Activated CD8-positive, alpha-beta memory T cell treated with anti-CD3 and anti-CD28 coated beads for 4 hours (primary cell): ENCODE measurements around the gene DLG2.
"Not testable (repeated sequence)": the region's sequence is repeated elsewhere in the genome, so short reads cannot be mapped to it uniquely, and the experiment has no call there.

Experiments
- DNase-seq, 2 donors: peaks; one replicate each; pipeline ENCODE4 v3.0.0-alpha.2; 2020; ENCODE audit warnings: low read depth in 2 of 2

DLG2 gene

DNA sequence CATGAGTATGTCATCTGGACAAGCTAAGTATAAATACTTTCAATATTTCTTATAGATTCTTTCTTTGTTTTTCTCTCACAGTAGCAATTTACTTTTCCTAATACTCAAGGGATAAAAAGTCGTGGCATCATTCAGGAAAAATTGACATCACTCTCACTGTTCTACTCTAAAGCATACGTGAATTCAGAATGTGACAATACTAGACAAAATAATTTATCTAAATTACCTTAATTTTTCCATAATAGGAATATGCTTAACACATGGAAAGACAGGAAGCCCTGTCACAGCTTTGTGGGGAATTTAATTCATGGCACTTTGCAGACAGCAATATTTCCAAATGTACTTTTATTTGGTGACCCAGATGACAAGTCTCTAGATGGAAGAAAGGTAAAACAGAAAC lies 394.6 kb downstream of the DLG2 start:
- no peak for DNase-seq

DNA sequence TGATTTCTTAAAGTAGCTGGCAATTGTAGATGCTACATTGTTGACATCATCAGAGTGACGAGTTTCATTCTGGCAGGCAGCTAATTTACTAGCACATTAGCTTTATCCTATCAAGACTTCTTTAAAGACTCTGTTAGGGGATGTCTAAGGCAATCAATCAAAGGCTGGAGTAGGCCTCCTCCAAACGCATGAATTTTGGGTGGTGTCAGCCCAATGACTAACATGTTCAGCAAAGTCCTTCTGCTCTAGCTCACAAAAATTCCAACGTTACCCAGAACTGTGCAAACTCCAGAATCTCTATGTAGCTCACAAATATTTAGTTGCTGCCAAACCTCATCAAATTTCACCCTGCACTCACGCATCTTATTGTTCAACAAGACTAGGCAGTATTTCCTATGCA lies 395.6 kb downstream of the DLG2 start:
- DNase-seq = no peak

DNA sequence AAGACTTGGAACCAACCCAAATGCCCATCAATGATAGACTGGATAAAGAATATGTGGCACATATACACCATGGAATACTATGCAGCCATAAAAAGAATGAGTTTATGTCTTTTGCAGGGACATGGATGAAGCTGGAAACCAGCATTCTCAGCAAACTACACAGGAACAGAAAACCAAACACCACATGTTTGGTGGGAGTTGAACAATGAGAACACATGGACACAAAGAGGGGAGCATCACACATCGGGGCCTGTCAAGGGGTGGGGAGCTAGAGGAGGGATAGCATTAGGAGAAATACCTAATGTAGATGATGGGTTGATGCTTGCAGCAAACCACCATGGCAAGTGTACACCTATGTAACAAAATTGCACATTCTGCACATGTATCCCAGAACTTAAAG lies 397.4 kb downstream of the DLG2 start:
- DNase-seq = not testable (repeated sequence)

DNA sequence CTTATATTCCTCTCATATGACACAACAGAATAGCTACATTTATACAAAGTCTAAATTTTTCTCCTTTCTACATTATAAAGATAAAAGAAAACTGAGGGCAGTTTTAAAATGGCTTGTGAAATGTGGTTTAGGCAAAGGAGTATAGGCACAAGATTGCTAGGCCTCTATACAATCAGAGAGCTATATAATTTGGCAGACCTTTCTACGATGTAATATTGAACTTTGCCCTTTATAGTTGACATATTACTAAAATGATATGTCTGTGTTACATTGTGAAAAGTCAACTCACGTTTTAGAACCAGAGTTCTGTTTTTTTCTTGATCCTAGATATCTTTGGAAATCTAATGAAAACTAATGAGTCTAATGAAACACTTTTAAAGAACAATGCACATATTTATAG lies 430.2 kb downstream of the DLG2 start:
- DNase-seq = no peak

DNA sequence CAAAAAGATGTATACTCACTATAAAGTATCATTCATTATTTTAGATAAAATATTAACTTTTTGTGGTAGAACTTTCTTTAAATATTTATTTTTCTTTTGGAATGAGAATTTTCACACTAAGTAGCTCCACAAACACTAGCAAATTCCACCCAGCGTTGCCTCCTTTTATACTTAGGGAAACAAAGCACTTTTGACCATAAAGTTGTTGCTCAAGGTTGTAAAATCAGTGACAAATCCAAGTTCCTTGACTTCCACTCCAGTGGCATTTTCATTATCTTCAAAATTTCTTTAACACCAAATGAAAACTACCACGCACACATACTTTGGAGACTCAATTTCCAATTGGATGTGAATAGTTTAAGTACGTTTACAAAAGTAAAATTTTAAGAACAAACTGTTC lies 431.2 kb downstream of the DLG2 start:
- no peak for DNase-seq

DNA sequence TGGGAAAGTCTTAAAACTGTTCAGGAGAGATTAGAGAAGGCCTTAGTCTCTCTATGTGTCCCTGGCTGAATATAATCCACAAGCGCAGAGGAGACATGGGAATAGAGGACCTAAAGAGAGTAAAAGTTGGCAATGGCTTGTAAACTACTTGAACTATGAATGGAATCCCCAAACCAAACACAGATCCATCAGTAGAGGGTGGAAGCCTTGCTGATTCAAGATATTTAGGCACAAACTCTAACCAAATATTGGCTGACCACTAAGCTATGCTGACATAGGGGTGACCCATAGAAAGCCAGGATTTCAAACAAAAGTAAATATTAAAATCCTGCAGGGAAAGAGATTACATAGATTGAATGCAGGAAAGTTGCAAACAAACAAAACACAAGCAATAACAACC lies 439.2 kb downstream of the DLG2 start:
- no peak for DNase-seq

DNA sequence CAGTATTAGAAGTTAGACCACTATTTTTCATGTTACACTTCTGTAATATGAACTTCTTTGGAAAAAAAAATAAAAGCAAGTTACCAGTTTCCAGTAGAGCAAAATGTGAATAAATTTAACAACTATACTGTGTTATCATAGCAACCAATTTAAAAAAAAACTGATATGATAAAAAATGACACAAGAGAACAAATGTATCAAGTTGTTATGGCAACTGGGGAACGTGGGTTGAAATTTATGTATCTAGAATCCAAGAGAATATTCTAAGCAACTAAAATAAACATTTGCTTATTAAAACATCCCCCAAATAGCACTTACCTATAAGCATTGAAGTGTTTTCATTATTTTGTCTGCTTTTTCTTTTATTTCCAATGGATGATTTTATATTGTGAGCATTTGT lies 442.4 kb downstream of the DLG2 start:
- DNase-seq = no peak

DNA sequence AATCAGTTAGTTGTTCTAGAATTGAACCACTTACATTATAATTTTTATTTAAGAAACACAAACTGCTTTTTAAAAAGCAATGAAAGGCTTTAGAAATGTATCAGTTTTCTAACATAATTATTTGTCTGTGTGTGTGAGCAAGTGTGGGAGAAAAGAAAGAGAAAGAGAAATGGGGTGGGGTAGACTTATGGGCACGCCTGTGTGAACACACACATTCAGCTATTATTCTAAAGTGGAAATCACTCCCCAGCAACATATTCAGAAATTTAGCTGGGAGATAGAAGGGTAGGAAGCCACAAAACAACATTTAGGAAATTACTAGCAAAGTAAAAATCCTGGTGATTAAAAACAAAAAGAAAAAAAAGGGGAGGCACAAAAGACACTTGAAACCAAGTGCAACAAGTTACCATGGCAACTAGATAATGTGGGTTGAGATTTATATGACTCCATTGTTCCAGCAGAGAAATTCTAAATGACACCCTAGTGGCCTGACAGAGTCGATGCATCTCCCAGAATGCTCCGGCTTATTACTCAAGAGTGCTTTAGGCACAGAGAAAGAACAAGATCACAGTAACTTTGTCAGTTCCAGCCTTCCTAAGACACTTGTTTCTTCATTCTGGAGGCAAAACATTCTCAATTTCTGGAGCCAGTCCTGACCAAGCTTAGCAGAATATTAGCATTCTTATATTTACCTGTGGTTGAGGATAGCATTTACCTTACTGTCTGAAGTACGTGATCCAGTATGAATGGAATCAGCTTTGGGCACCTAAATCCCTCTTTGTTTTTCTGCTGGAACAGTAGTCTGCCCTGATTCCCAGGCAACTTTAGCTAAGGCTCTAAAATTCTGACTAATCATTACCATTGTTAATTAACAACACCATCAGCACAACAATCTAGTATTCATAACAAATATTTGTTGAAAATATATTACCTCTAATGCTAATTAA lies 444.4 kb downstream of the DLG2 start:
- no peak for DNase-seq

DNA sequence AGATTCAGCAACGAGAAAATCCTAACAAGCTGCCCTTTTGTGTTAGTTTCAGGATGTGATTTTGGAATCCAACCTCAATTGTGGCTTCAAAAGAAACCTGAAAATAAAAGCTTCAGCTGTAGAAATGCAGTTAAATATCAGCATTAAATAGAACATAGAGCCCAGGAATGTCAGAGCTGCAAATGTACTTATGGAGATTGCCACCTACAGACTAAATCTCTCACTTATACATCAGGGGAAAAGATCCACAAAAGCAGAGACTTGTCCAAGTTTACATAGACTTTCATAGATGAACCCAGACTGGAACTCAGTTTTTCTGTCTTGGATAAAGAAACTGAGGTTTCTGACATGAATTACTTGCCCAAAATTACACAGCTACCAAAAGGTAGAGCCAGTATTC lies 446.6 kb downstream of the DLG2 start:
- no peak for DNase-seq

DNA sequence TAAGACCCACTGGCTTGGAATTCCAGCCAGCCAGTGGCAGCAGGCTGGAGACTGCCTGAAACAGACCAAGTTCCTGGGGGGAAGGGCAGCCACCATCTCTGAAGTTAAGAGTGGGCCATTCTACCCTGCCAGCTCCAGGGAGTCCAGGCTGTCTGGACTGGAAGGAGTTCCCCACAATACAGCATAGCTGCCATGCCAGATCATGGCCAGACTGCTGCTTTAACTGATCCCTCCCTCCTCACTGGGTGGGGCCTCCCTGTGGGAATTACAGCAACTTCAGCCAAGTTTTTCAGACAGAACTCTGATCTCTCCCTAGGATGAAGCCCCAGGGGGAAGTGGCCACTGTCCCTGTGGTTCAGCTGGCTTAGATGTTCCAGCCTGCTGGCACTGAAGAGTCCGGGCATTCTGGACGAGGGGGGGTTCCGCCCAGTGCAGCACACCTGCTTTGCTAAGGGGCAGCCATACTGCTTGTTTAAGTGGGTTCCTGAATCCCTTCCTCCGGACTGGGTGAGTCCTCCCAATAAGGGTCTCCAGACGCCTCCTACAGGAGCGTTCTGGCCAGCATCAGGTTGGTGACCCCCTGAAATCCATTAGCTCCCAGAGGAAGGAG lies 455.4 kb downstream of the DLG2 start:
- no peak for DNase-seq

DNA sequence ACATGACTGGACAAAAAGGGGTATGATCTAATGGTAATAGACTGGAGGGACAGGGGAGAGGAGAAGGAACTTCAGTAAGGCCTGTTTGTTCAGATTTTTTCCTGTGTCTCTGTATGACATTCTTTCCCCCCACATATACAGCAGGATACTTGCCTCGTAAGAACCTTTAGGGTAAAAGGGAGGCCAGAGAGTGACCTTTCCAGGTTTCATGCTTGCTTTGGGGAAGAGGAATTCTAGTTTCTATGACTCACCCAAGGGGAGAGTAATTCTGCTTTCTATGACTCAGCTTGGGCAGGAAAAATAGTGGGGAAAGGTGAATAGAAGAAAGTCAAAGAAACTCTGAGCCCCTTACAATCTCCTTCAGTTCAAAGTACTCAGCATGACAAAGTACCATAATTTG lies 457.0 kb downstream of the DLG2 start:
- no peak for DNase-seq

DNA sequence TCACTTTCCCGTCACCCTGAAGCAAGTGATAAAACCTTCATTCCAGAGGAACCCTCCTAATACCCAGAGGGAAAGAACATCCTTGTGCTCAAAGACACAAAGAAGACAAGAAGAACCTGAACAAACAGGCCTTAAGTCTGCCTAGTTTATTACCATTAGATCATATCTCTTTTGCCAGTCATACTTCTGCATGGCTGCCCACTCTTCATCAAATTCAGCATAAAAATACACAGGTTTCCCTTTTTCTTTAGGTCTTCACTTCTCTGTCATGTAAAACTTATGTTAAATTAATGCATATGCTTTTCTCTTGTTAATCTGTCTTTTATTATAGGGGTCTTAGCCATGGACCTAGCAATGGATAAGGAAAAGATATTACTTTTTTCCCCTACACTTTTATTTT lies 459.7 kb downstream of the DLG2 start:
- DNase-seq = no peak

DNA sequence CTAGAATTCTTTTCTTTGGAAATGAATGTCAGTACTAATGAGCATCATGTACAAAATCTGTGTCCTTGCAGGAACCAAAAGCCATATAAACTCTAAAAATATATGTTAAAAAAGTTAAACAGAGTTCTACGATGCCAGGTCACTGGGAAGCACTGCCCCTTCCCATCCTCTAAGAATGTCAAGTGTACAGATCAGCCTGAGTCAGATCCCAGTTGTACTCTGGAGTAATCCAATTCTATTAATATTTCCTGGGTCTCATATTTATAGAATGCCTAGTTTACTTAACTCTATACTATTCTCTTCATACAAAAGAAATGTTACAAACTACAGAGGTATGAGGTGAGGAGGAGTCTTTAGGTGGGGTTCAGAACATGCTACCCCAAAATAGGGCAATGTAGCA lies 460.1 kb downstream of the DLG2 start:
- no peak for DNase-seq

DNA sequence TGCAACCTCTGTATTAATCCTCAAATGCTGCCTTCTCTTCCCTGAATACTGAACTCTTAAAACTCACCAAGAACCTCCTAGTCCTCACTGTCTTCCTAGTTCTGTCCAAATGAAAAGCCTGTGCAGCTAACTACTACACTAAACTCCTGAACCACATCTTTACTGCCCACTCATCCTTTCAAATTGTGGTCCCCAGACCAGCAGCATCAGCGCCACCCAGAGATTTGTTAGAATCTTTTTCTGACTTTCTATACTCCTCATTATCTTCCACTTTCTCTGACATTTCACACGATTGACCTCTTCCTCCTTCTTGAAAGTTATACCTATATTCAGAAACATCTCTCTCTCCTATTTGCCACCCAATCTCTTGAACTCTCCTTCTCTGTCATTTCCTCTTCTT lies 461.3 kb downstream of the DLG2 start:
- no peak for DNase-seq

DNA sequence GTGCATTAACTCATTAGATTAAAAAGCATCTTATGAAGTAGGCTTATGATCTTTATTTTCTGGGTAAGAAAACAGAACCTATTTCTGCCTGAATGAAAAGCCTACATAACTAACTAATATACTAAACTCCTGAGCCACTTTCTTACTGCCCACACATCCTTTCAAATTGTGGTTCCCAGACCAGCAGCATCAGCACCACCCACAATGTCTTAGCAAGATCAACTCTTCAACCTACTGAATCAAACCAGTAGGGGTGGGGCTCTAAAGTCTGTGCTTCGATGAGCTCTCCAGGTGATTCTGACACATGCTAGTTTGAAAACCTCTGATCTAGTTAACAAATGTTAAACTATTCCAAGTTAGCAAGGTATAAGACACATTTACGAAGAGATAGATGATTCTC lies 462.4 kb downstream of the DLG2 start:
- no peak for DNase-seq

DNA sequence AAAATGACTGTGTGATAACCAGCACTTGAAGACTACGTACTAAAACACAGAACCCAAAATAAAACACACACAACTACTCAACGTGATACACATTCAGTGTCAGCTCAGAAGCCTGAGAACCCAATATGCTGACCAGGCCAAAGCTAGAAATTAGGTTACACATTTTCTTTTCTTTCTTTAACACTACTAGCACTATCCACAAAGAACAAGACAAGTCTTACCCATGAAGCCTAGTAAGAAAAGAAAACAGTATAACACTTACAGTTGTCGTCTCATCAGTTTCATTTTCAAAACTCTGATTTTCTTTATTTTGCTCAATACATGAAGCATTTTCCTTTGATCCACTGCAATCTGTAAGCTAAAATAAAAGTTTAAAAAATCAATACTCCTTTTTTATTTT lies 472.9 kb downstream of the DLG2 start:
- DNase-seq = no peak

DNA sequence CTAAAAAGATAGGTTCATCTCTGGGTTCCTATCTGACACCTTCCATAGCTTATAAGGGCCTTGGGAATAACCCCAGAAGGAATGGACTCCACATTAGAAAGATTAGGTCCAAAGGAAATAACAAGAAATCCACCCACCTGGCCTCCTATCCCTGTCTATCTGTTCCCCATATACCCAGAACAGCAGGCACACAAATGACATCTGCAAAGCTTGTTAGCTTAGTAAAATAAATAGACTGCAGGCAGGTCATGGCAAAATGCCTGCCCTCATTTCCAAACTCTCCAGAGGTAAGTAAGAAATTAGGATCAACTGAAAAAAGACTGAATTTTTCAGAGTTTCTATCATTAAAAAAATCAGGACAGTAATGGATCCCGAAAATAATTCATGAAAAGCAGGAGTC lies 489.5 kb downstream of the DLG2 start:
- DNase-seq = no peak

DNA sequence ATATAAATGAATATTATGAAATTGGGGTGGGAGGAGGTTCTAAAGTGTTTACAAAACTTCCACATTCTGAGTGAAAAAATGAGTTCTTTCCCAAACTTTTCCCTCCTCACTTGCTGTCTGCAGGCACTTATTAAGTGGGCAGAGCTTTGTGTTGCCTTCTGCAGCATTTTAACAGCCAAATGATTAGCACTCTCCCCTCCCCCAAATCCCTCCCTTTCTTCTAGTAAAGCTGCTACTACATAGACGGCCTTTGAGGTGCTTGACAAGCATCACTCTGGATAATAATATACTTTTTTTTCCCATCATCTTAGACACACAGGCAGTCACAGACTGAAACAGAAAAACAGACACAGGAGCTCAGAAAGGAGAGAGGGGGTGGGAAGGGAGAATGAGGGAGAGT lies 493.5 kb downstream of the DLG2 start:
- DNase-seq = no peak

DNA sequence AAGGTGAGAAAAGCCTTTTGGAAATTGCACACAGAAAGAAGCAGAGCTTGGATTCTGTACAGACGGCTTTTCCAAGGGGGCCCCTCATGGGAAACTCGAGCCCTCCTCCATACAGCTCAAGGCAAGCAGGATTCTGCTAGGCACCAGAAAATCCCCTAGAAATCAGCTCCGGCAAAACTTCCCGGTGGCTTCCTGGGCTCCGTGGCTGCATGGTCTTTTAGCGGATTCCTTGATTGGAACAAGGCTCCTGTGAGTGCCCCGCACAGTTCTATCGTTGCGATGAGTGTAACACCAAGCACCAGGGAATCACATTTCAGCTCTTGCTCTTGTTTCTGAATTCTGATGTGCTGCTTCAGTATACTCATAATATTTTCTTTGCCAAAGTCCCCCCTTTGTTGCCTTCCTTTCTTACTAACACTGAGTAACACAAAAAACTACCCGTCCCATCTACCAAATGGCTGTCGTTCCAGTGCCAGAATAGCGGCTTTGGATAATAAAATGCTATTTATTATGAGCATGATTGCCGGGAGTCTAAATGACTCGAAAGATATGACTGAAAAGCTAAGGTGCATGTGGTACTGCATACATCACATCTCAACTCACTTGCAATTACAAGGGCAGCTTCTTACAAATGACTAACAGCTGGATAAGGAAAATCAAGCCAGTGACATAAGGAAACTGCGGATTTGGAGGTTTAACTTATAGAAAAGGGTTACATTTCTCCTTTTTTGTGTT lies 494.1 kb downstream of the DLG2 start:
- DNase-seq = no peak

DNA sequence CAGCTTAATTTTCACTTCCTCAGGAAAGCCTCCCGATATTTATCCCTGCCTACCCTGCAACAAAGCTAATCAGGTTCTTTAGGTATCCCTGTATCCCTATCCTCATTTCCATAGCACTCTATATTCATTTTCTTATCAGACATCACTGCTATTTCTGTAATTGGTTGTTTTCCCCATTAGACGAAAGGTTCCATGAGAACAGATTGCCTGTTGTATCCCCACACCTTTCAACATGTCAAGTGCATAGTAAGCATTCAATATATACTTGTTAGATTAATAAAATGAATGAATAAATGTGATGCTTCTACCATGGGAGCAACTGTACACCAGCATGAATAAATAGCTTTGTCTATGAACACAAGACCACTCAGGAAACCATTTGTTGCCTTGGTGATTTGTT lies 499.8 kb downstream of the DLG2 start:
- no peak for DNase-seq

DNA sequence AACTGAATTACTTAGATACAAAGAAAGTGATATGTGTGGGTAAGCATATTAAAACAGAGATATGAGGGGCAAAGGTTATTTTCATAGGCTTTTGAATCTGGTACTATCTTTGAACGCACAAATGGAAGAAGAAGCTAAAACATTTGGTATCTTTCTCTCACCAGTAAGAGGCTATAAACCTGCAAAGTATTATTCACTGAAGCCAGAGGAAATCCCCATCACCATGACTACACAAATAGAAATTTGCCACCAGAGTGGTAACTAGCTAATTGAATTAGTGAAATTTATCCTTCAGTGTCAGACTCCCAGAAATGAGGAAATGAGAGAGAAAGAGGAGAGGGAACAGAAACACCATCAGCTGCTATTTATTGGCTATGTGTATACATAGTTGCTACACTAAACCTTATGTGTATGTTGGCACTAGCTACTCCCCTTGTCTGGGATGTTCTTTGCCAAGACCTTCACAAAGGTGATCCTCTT lies 503.4 kb downstream of the DLG2 start:
- no peak for DNase-seq

DNA sequence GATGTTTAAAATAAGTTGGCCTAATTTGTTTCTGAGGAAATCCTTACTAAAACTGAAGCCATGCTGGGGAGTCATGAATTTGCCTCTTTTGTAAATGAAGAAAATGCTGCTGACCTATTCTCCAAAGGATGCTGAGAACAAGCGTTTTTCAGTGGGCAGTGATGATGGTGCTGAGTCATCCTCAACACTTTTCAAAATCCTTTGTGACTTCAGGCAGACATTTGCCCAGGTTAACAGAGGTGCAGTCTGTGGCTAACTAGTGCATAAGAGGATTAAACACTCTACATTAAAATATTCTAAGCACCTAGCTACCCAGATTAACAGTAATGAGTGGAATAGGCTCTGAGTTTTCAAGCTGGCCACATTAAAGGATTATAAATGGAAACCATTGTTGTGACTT lies 509.0 kb downstream of the DLG2 start:
- DNase-seq = no peak

DNA sequence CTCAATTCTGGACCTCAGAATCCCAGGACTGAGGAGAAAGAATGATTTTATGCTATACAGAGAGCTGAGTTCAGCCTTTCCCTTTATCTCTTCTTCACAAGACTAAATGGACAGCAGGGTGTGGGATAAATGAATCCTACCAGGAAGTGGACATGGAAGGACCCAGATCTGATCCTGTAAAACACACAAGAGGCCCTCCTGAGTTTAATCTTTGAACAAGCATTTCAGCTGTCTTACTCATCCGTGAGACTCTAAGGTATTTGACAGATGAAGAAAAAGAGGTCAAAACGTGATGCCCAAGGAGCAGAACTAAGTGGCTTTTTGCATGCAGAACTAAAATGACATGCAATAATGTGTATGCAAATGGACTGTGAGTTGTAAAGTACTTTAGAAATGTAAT lies 511.3 kb downstream of the DLG2 start:
- no peak for DNase-seq
